Neural crest cell (in vitro differentiated cells): Measurements from ENCODE around the gene TAPT1. TPM values are rescaled to one million over a fixed set of nuclear protein-coding genes. Genes with fewer than 3 reads are reported as not detected.

Source experiments
- DNase-seq: peaks from one replicate; pipeline ENCODE4 v3.0.0; 2021; ENCODE audit warnings: low read depth, mixed read lengths, low spot score
- H3K27ac Mint-ChIP-seq: one replicate; pipeline ENCODE4 v1.8.0; 2021; ENCODE audit warnings: mild to moderate bottlenecking, mixed read lengths; ENCODE audit not compliant: unreplicated experiment
- H3K27me3 Mint-ChIP-seq: 2 replicates; pipeline ENCODE4 v1.8.0; 2021; ENCODE audit warnings: low read depth, mild to moderate bottlenecking, mixed read lengths
- H3K36me3 Mint-ChIP-seq: 2 replicates; pipeline ENCODE4 v1.8.0; 2021; ENCODE audit warnings: low read depth, mild to moderate bottlenecking, mixed read lengths
- H3K4me1 Mint-ChIP-seq: 2 replicates; pipeline ENCODE4 v1.8.0; 2021; ENCODE audit warnings: mixed read lengths
- H3K4me3 Mint-ChIP-seq: one replicate; pipeline ENCODE4 v1.8.0; 2021; ENCODE audit warnings: mild to moderate bottlenecking, mixed read lengths
- H3K9me3 Mint-ChIP-seq: 2 replicates; pipeline ENCODE4 v1.8.0; 2021; ENCODE audit warnings: mixed read lengths
- total RNA-seq: library from RNA; stranded (reverse); gene quantifications from 2 replicates; pipeline ENCODE4 v1.2.1, GENCODE V29; 2021
- TF ChIP-seq, protein P1 (sequence below): fragments of 200-600 bp; sonication (generic); conservative IDR thresholded peaks from 2 replicates; pipeline ENCODE4 v1.5.0; 2021; ENCODE audit warnings: antibody characterized with exemption, mild to moderate bottlenecking

TAPT1 gene
- total RNA-seq, 1 donor from 2014 or later, result 18.1 TPM

DNA sequence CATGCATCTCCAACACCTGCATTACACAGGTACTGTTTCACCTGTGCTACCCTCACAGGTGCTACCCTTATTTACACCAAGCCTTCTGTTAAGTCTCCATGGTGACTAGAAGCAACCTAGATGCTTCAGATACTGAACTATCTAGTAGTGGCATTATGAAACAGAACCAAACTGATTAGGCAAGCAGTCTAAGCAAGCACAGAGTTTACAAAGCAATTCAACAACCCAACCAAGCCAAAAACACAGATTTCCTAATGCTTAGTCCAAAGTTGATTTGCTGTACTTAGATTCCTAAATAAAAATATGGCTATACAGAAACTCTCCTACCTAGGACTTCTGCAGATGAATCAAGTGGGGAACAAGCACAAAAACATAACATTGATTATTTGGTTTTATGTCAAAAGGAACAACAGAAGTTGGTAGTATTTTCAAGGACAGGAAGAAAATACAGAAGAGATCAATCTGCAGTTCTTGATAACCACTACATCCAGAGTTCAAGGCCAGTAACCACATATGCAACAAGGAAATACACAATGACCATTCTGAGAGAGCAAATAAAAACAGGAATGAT is 3.2 kb downstream of the TAPT1 start:
- Mint-ChIP-seq H3K36me3 (no peaks in the 10 kb centered on the region), H3K4me3 (peak overlapping the region; percentile 91), H3K9me3 (no peaks in the 10 kb centered on the region), H3K27me3 (no peaks in the 10 kb centered on the region), H3K4me1 (peaks cover 35% of the 10 kb centered on the region), H3K27ac (no peak overlapping the region)
- TF ChIP-seq, protein P1, sequence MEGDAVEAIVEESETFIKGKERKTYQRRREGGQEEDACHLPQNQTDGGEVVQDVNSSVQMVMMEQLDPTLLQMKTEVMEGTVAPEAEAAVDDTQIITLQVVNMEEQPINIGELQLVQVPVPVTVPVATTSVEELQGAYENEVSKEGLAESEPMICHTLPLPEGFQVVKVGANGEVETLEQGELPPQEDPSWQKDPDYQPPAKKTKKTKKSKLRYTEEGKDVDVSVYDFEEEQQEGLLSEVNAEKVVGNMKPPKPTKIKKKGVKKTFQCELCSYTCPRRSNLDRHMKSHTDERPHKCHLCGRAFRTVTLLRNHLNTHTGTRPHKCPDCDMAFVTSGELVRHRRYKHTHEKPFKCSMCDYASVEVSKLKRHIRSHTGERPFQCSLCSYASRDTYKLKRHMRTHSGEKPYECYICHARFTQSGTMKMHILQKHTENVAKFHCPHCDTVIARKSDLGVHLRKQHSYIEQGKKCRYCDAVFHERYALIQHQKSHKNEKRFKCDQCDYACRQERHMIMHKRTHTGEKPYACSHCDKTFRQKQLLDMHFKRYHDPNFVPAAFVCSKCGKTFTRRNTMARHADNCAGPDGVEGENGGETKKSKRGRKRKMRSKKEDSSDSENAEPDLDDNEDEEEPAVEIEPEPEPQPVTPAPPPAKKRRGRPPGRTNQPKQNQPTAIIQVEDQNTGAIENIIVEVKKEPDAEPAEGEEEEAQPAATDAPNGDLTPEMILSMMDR, result no peak
- no peak for DNase-seq

DNA sequence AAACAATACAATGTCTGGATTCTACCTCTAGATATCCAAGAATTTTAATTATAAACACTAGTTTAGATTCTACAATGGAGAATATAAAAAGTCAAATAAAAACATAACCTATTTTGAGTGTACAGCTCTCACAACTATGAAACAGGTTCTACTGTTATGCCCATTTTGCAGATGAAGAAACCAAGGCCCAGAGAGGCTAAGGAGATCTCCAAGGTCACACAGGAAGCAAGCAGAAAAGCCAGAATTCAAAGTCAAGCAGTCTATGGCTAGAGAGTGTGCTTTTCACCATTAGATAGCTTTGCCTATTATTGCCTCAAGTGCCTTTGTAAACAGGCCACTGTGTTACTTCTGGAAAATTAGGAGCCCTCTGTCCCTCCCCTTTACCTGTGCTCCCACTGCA is 7.3 kb downstream of the TAPT1 start:
- H3K4me3 Mint-ChIP-seq, result no peak overlapping the region
- peaks cover 10% of the 10 kb centered on the region for H3K4me1 Mint-ChIP-seq
- H3K27ac Mint-ChIP-seq, result no peak overlapping the region
- H3K36me3 Mint-ChIP-seq, result no peaks in the 10 kb centered on the region
- no peak for DNase-seq
- TF ChIP-seq, protein P1, result no peak
- H3K9me3 Mint-ChIP-seq, result no peaks in the 10 kb centered on the region
- H3K27me3 Mint-ChIP-seq, result no peaks in the 10 kb centered on the region

DNA sequence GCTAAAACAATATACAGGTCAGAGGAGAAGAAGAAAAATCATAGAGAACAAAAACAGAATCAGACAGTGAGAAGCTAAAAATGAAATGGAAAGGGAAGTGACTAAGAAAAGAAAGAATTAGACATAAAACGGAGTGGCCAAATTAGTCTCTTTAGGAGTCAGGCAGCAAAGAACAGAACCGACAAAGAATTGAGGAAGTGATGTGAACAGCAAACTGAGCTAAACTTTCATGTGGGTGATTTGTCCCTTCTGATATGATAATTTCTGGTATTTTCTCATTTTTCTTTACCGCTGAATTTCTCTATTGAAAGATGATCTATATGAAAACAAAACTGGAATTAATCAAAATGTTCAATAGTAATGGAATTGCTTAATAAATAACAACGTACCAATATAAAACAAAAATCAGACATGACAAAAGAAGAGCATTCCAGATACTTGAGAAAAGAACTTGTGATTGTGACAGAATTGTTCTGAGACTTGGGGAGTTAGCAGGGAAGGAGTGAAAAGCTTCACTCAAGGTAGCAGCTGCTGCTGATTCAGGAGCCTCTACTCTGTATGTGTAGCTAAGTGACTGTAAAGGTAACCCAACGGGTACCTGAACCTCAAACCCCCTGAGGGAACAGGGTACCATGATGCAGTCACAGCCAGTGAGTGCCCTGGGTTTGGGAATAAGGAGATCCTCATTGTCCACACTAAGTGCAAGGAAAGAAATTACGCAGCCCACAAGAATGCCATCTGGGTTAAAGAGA is 8.8 kb downstream of the TAPT1 start:
- Mint-ChIP-seq H3K27ac (no peak overlapping the region), H3K27me3 (no peaks in the 10 kb centered on the region), H3K9me3 (no peaks in the 10 kb centered on the region)

GRCh38 chr4:16213121-16213520 is 13.2 kb downstream of the TAPT1 start:
- DNase-seq, result no peak
- no peak overlapping the region for H3K4me3 Mint-ChIP-seq
- no peaks in the 10 kb centered on the region for H3K36me3 Mint-ChIP-seq
- no peaks in the 10 kb centered on the region for H3K27me3 Mint-ChIP-seq
- H3K4me1 Mint-ChIP-seq, result no peaks in the 10 kb centered on the region
- TF ChIP-seq, protein P1, result no peak
- H3K9me3 Mint-ChIP-seq, result no peaks in the 10 kb centered on the region
- no peak overlapping the region for H3K27ac Mint-ChIP-seq

More for the DNA sequence above, 8.8 kb downstream of the TAPT1 start:
- Mint-ChIP-seq H3K4me3 (no peak overlapping the region), H3K36me3 (no peaks in the 10 kb centered on the region), H3K4me1 (no peaks in the 10 kb centered on the region)
- TF ChIP-seq, protein P1, result no peak
- DNase-seq, result no peak

DNA sequence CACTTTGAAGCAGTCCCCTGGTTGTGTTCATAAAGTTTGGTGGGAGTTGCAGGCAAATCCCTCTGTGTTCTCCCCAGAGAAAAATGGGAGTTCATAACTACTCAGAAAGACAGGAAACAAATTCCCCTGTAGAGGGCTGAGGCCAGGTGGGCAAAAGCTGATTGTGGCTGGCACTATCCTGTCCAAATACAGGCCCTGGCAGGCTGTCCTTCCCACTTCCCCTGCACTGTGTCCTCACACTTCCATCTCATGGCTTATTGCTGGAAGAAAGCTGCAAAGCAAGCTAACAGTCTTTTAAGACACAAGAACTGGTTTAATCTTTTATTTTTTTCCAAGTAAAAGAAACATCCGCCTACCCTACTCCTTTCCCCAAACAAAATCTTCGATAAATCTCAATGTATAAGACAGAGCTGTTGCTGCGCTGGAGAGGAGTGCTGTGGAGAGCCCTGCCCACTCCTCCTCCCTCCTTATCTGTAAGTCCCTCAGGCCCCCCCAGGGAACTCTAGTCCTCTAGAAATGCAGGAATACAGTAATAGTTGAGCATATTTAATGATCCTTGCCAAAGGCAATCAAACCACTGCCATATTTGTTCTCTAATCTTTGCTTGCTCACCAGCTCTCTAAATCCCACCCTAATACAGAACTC is 14.0 kb downstream of the TAPT1 start:
- Mint-ChIP-seq H3K27me3 (no peaks in the 10 kb centered on the region), H3K4me1 (no peaks in the 10 kb centered on the region), H3K4me3 (no peak overlapping the region), H3K9me3 (no peaks in the 10 kb centered on the region), H3K36me3 (no peaks in the 10 kb centered on the region), H3K27ac (peak overlapping the region; percentile 1)
- TF ChIP-seq, protein P1, result no peak
- no peak for DNase-seq
